Fibroblast of skin of abdomen (primary cell): ENCODE measurements around the gene SPDEF.
A peak's percentile ranks its signal among the peaks of the same experiment; 100 is the strongest.

ENCODE experiments used
- DNase-seq: peaks from one replicate; pipeline ENCODE4 v3.0.0-alpha.2; 2013

Gene SPDEF

GRCh38 chr6:34527751-34528670 is 28.1 kb downstream of the SPDEF start:
- no peak for DNase-seq

DNA sequence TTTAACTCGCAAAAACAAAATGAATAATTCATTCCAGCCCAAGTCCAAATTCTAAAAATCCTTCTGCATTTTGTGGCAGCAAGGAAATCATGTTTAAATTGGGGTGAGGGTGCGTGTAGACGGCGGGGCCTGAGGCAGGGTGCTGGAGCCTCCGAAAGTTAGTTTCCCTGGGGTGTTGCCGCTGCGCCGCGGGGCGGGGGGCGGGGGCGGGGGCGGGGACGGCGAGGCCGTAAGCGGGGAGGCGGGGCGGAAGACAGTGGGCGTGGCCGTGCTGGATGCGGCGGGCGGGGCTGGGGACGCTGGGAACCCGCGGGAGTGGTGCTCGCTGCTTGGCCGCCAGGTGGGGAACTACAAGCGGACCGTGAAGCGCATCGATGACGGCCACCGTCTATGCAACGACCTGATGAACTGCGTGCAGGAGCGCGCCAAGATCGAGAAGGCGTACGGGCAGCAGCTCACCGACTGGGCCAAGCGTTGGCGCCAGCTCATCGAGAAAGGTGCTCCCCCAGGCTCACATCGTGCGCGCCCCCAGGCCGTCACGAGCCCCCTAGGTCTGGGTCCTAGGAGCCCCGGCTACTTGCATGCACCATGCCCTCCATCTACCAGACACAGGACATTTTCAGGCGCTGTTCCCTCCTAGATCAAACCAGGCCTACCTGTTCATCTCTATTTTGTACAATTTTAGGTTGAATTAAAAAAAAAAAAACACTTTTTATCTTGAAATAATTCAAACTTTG is 29.0 kb downstream of the SPDEF start:
- peak; percentile 88 for DNase-seq

DNA sequence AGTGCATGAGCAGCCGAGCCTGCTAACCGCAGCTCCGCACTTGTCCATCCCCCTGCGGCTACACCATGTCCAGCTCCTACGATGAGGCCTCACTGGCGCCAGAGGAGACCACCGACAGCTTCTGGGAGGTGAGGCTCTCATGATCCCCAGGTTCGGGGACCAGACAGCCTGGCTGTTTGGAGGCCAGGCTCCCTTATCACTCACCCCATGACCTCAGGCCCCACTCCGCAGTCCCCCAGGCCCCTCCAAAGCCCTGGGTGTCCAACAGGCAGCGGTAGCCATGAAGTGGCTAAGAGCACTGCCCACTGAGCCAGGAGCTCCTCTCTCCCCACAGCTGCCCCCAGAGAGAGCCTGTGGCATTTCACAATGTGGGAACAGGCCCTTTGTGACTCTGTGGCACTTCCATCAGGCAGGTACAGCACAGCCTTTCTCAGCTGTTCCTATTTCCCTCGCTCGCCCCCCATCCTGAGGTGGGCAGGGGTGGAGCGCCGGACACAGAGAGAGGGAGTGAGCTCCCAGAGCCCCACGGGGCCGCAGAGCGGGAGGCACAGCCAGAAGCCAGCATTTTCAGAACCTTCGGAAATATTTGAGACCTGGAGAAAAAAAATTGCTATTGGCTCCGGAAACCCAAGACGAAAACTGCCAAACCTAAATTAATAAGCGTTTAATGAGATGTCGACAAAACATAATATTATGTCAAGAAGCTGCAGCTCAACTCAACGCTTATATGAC is 29.7 kb downstream of the SPDEF start:
- peak; percentile 9 for DNase-seq

GRCh38 chr6:34525431-34526175 is 30.5 kb downstream of the SPDEF start:
- DNase-seq, result no peak

GRCh38 chr6:34524971-34525370 is 31.2 kb downstream of the SPDEF start:
- no peak for DNase-seq

- DNase-seq, result no peak
Observed at GRCh38 chr6:34524499-34524898, 31.6 kb downstream of the SPDEF start.

DNA sequence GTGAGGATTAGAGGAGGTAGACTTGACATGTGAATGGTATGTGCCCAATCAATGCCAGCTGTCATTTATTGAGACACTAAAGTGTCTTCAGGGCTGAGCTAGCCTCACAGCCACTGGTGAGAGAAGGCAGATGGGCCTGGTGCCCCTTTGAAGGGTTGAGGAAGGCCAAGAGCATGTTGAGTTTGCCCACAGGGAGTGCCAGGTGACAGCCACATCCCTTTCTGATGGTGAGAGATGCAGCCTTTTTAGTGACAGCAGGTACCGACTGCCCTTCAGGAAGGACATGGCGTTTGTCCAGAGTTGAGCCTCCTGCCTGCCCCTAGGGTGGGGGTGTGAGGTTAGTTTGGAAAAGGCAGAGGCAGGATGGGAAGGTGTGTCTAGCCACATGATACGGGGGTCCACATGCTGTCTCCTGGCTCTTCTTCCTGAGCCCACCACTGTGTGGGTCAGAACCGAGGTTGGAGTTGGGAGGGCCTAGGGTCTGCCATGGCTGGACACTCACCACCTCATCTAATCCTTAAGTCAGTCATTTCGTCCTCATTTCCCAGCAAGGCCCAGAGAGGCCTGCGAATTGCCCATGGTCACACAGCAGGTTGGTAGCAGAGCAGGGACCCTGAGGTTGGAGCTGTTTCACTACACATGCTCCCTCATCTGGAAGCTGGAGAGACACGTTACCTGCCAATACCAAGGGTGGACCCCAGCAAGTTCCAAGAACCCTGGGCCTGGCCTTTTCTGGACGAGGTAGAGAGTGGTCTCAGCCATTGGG is 32.5 kb downstream of the SPDEF start:
- DNase-seq, result no peak

- no peak for DNase-seq
Observed at GRCh38 chr6:34522761-34523160, 33.4 kb downstream of the SPDEF start.

DNA sequence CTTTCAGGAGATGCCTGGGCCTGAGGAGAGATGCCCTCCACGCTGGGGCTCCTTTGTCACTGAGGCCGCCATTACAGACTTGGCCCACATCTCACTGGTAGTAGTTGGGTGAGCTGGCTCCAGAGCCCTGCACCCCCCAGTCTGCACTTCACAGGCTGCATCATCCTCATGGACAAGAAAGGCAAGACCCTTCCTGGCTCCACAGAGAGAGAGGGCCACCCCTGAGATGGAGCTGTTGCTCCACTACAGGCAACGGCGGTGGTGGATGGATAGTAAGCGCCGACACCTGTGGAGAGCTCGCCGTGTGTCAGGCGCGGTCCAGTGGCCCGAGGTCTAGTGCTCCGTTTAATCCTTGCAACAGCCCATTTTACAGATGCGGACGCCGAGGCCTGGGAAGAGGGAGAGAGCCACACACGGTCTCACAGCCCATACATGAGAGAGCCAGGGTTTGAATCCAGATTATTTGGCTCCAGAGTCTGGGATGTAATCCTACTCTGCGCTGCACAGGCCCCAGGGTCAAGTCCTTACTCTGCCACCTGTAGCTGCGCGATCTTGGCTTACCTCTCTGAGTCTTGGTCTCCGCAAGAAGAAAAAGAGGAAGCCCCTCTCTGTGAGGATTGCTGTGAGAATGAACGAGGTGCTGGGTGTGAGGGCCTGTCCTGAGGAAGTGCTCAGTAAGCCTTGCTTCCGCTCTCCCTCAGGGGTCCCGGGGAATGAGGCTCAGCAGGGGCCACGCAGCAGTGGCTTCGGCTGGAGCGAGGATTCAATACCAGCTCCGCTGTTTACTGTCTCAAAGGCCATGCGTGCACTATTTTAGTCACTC is 34.5 kb downstream of the SPDEF start:
- no peak for DNase-seq

DNA sequence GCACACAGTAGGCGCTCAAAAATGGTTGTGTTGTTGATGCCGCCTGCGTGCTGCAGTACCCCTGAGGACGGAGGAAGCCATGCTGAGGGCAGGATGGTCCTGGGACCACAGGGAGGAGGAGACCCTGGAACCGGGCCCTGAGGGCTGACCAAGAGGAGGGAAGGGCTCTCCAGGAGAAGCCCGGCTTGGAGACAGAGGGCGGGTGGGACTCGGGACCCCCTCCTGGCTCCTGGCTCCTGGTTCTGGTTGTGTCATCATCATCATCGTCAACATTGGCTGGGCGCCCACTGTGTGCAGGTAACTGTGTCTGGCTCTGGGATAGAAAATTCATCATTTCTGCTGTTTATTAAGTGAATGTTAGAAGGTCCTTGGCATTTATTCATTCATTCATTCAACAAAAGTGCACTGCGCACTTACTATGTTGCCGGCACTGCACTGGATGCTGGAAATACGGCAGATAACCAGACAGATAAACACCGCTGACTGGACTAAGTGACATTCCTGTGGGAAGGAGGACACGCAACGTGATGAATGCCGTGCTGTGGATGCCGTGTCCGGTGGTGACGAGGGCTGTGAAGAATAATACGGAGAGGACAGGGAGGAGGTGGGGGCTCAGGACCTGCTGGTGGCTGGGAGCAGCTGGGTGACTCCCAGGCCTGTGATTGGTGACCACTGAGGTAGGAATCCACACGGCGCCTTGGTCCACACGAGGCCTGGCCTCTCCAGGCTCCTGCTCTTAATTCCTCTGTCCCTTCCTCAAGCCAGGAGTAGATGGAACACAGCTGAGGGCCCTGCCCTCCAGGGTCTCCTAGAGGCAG is 35.3 kb downstream of the SPDEF start:
- no peak for DNase-seq

DNA sequence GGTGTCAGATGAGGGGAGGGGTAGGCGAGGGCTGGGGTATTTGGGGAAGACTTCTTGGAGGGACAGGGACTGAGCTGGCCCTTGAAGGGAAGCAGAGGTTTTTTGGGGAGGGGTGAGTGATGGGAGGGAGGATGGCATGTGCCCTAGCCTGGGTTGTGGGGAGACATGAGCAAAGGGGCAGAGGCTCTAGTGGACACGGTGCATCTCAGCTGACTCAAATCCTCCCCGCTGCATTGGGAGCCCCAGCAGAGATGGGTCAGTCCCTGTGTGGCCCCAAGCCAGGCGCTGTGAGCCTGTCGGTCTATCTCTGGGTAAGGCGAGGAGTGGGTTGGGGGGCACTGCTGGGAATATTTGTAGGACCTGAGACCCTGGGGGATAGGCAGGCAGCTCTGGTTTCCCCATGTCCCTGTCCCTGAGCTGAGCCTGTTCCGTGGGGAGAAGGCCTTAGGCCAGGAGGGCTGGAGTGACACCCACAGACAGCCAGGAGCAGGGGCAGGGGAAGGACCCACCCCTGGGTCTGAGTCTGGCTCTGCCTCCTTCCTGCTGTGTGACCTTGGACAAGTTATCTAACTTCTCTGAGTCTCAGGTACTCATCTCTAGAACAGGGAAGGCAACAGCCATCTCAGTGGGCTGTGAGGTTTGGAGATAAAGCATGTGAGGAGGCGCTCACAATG is 36.0 kb downstream of the SPDEF start:
- no peak for DNase-seq

DNA sequence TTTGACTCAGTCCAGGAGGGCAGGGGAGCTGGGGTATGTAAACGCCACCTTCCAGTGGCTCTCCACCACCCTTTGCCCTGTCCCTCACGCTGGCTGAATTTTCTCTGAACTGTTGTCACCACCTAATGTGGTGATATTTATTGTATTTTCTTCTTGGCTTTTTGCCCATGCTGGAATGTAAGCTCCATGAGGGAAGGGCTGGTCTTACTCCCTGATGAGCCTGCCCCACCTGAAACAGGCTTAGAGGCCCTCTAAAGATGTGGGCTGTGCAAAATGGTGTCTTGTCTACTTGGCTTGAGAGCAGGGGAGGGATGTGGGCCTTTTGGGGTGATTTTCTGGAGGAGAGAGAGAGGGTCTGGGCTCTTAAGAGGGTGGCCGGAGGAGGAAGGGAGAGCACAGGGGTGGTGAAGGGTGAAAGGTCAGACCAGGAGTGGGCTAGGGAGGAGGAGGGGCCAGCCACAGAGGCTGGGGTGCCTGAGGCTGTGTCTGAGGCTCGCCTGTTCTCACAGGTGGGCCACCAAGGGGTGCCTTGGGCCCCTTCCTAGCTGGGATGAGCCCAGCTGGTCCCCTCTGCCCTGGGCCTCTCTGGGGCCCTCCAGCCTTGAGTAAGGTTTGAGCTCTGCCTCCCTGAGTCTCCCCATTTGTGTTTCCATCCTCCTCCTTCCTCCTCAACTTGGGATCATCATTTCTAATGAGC is 37.3 kb downstream of the SPDEF start:
- DNase-seq, result no peak

DNA sequence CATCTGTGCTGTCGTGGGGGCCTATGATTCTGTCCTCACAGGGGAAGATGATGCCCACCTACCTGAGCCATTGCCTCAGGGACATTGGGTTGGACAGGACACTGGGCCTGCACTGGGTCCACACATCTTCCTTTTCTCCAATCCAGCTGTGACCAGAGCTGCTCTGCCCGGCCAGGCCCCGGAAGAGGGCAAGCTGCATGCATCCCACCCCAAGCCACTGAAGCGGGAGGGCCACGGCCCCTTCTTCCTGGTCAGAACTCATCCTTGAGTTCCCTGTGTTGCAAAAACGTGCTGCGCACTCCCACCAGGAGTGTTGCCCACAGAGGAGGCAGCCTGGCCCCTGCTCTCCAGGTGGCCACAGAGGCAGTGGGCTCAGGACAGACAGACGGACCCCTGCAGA is 38.2 kb downstream of the SPDEF start:
- DNase-seq, result no peak

GRCh38 chr6:34517461-34517881 is 38.7 kb downstream of the SPDEF start:
- no peak for DNase-seq

DNA sequence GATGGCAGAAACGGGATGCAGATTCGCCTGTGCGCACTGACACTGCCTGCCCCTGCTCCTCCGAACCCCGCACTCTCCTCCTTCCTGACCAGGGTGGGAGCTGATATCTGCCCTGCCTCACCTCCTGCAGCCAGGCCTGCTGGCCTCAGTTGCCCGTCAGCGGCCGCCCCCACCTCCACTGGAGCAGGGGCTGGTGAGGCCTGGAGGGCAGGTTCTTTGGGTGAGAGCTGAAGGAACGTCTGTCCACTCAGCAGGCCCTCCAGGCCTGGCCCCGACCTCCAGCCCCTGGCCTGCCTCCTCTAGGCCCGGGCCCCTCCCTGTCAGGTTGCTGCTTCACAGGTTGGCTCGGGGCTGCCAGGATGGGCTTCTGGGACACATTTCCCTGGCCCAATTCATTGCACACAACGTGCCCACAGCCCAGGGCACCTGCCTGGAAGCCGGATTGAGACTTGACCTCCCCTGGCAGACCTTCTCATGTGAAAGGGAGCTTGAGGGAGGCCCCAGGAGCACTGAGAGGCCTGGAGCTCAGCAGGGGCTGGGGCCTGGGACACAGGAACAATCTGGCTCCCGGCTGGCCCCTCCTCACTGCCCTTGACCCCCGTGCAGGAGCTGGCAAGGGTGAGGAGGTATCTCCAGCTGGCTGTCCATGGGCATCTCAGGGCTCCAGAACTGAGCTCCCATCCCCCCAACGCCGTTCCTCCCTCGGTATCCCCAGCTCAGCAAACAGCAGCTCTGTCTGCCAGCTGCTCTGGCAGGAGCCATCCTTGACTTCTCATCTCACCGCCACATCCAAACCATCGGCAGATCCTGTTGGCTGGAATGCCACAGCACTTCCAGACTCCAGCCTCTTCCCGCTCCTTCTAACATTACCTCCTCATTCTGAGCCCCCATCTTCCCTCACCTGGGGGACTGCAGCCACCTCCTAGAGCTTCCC is 39.5 kb downstream of the SPDEF start:
- no peak for DNase-seq

DNA sequence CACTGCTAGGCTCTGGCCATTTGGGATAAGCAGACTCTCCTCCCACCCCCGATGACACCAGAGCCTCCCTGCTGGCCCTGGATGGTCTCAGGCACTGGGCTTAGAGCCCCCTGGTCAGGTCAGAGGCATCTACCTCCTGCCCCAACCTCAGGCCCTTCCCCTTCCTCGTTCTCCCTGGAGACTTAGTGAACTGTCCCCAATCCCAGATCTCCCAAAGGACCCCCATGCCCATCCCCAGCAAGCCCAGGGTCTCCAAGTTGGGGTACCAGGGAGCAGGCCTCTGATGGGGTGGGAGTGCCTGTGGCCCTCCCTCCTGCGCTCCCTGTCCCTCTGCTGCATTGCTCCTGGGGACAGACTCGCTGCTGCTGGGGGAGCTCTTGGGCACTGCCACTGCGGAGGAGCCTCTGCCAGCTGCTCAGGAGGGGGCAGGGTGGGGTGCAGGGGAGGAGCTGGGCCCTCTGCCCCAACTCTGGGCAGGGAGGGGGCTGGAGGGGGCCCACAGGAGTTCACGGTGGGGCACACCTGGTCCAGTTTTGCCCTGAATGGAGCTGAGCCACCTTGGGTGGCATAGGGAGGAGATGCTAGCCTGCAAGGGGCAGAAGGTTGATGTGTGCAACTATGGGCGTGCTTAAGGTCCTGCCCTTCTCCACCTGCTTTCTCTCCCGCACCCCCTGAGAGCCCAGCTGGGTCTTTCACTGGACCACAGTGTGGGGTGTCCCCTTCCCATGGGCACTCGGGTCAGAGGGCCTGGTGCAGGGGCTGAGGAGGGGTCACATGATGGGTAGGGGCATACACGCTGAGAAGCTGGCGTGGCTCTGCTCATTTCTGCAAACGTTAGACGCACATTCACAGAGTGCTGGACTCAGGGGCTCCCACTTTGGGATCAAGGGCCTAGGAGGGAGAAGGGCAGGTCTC is 40.4 kb downstream of the SPDEF start:
- no peak for DNase-seq
